Measurements from ENCODE around the gene BRF1.
"Not testable (repeated sequence)": the region's sequence is repeated elsewhere in the genome, so short reads cannot be mapped to it uniquely, and the experiment has no call there.

Gene BRF1

GRCh38 chr14:105336477-105337287 is 35.9 kb upstream of the BRF1 start:
- Mint-ChIP-seq H3K9me3 (no peaks in the 10 kb centered on the region), H3K36me3 (ENCODE audit: low read depth) (peaks cover 38% of the 10 kb centered on the region), H3K4me1 (ENCODE audit: low read depth) (peaks cover 63% of the 10 kb centered on the region), H3K27ac (no peak overlapping the region), H3K27me3 (peaks cover 3% of the 10 kb centered on the region), H3K4me3 (no peak overlapping the region)
- intact Hi-C loops (cut with micrococcal nuclease), result no loop called here

- peaks cover 64% of the 10 kb centered on the region for H3K4me1 Mint-ChIP-seq (ENCODE audit: low read depth)
- peaks cover 3% of the 10 kb centered on the region for H3K27me3 Mint-ChIP-seq
- no peak overlapping the region for H3K4me3 Mint-ChIP-seq
Measured at GRCh38 chr14:105335735-105336476, 35.1 kb upstream of the BRF1 start.

GRCh38 chr14:105335231-105335542 is 34.4 kb upstream of the BRF1 start:
- peaks cover 37% of the 10 kb centered on the region for H3K36me3 Mint-ChIP-seq (ENCODE audit: low read depth)
- H3K9me3 Mint-ChIP-seq; intact Hi-C loops (cut with micrococcal nuclease); H3K27me3 Mint-ChIP-seq; H3K27ac Mint-ChIP-seq; H3K4me3 Mint-ChIP-seq: not testable (repeated sequence)
- peaks cover 64% of the 10 kb centered on the region for H3K4me1 Mint-ChIP-seq (ENCODE audit: low read depth)

More at GRCh38 chr14:105335735-105336476, 35.1 kb upstream of the BRF1 start:
- H3K36me3 Mint-ChIP-seq (ENCODE audit: low read depth), result peaks cover 37% of the 10 kb centered on the region
- H3K9me3 Mint-ChIP-seq, result no peaks in the 10 kb centered on the region
- no peak overlapping the region for H3K27ac Mint-ChIP-seq
- intact Hi-C loops (cut with micrococcal nuclease), result no loop called here

DNA sequence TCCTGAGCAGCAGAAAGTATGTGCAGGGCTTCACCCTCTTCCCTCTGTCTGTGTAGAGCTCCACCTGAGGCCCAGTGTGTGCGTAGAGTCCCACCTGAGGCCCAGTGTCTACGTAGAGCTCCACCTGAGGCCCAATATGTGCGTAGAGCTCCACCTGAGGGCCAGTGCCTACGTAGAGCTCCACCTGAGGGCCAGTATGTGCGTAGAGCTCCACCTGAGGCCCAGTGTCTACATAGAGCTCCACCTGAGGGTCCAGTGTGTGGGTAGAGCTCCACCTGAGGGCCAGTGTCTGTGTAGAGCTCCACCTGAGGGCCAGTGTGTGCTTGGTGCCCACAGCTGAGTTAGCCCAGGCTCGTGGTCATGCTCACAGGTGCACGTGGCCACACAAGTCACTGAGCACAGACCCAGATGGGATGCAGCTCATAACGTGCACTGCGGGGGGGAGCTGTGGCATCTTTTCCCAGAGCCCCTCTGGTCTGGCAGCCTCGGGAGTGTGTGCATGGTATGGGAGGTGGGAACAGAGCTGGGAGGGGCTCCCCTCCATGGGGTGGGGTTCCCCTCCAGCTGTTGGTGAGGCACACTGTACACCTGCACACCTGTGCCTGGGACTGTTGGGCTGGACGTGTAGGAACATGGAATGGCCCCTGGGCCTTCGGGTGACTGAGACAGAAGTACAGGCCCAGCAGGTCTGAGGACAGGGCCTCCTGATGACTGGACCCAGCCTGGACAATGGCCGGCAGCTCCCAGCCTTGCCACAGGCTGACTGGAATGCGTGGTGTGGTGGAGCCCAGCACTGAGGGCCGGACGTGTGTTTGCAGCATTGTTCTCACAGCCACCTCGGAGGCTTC is 33.8 kb upstream of the BRF1 start:
- H3K4me1 Mint-ChIP-seq (ENCODE audit: low read depth), result peaks cover 66% of the 10 kb centered on the region
- no peak overlapping the region for H3K27ac Mint-ChIP-seq
- H3K9me3 Mint-ChIP-seq, result no peaks in the 10 kb centered on the region
- H3K4me3 Mint-ChIP-seq, result no peak overlapping the region
- peaks cover 37% of the 10 kb centered on the region for H3K36me3 Mint-ChIP-seq (ENCODE audit: low read depth)
- H3K27me3 Mint-ChIP-seq, result peaks cover 3% of the 10 kb centered on the region
- intact Hi-C loops (cut with micrococcal nuclease), result no loop called here

- intact Hi-C loops (cut with micrococcal nuclease), result no loop called here
- Mint-ChIP-seq H3K4me3 (no peak overlapping the region), H3K36me3 (ENCODE audit: low read depth) (peaks cover 37% of the 10 kb centered on the region), H3K4me1 (ENCODE audit: low read depth) (peaks cover 71% of the 10 kb centered on the region), H3K27ac (no peak overlapping the region), H3K27me3 (peaks cover under 1% of the 10 kb centered on the region), H3K9me3 (no peaks in the 10 kb centered on the region)
Measured at GRCh38 chr14:105333613-105334364, 33.0 kb upstream of the BRF1 start.

GRCh38 chr14:105333020-105333490 is 32.3 kb upstream of the BRF1 start:
- Mint-ChIP-seq H3K4me1 (ENCODE audit: low read depth) (peaks cover 71% of the 10 kb centered on the region), H3K9me3 (no peaks in the 10 kb centered on the region), H3K4me3 (no peak overlapping the region), H3K36me3 (ENCODE audit: low read depth) (peaks cover 42% of the 10 kb centered on the region), H3K27ac (no peak overlapping the region), H3K27me3 (no peaks in the 10 kb centered on the region)
- intact Hi-C loops (cut with micrococcal nuclease), result no loop called here

GRCh38 chr14:105332350-105332874 is 31.6 kb upstream of the BRF1 start:
- Mint-ChIP-seq H3K4me3 (no peak overlapping the region), H3K4me1 (ENCODE audit: low read depth) (peaks cover 66% of the 10 kb centered on the region), H3K36me3 (ENCODE audit: low read depth) (peaks cover 48% of the 10 kb centered on the region), H3K27ac (no peak overlapping the region), H3K27me3 (no peaks in the 10 kb centered on the region), H3K9me3 (no peaks in the 10 kb centered on the region)
- intact Hi-C loops (cut with micrococcal nuclease), result no loop called here

DNA sequence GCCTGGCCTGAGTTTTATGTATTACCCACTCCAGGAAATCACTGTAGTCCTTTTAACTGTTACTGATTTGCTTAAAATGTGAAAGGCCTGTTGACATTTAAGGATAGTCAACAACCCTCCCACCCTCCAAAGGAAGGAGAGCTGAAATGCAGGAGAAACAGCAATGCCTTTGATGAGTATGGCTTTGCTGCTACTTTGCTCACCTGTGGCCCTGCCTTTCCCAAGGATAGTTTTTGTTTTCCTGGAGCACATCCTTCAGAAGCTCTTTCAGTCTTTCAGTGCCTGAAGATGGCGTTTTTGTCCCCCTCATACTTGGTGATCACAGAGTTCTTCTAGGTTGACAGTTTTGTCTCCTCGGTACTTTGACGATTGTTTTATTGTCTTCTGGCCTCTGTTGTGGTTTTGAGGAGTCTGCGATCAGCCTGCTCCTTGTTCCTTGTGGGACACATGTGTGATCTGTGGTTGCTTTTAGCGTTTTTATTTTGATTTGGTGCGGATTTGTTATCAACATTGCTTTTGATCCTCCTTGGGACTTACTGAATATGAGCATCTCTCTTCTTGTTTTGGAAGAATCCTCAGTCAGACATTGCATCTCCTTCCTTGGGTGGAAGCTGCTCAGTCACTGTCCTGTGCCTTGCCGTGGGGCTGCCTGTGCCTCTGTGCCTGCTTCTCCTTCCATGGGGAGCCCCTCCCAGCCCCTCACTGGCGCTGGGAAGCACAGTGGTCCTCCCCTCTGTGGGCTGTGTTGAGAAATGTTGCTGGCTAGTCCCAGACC is 31.0 kb upstream of the BRF1 start:
- intact Hi-C loops (cut with micrococcal nuclease), result no loop called here
- peaks cover 48% of the 10 kb centered on the region for H3K36me3 Mint-ChIP-seq (ENCODE audit: low read depth)
- H3K4me1 Mint-ChIP-seq (ENCODE audit: low read depth), result peaks cover 63% of the 10 kb centered on the region
- no peaks in the 10 kb centered on the region for H3K9me3 Mint-ChIP-seq
- H3K4me3 Mint-ChIP-seq, result no peak overlapping the region
- H3K27ac Mint-ChIP-seq, result no peak overlapping the region
- H3K27me3 Mint-ChIP-seq, result no peaks in the 10 kb centered on the region

DNA sequence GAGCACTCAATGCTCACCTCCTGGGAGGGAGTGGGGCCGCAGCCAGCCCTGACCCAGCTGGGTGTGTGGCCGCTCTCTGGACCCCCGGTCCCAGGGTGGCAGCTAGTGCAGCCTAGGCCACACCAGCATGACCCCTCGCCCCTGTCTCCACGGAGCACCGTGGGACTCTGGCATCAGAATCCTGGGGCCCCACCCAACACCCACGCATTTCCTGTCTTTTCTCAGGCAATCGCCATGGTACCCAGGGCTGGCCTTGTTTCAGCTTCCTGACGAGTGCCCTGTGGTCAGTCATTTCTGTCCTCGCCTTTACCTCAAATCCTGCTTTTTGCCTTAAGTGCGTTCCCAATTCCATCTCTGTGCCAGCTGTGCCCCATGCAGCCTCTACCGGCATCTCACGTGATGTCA is 29.7 kb upstream of the BRF1 start:
- H3K36me3 Mint-ChIP-seq (ENCODE audit: low read depth), result peaks cover 38% of the 10 kb centered on the region
- no peaks in the 10 kb centered on the region for H3K9me3 Mint-ChIP-seq
- no peaks in the 10 kb centered on the region for H3K27me3 Mint-ChIP-seq
- peaks cover 69% of the 10 kb centered on the region for H3K4me1 Mint-ChIP-seq (ENCODE audit: low read depth)
- no peak overlapping the region for H3K4me3 Mint-ChIP-seq
- peak overlapping the region; percentile 41 for H3K27ac Mint-ChIP-seq
- intact Hi-C loops (cut with micrococcal nuclease), result no loop called here

- Mint-ChIP-seq H3K4me3 (no peak overlapping the region), H3K27me3 (no peaks in the 10 kb centered on the region), H3K4me1 (ENCODE audit: low read depth) (peaks cover 77% of the 10 kb centered on the region), H3K36me3 (ENCODE audit: low read depth) (peaks cover 30% of the 10 kb centered on the region), H3K9me3 (no peaks in the 10 kb centered on the region), H3K27ac (no peak overlapping the region)
- intact Hi-C loops (cut with micrococcal nuclease), result no loop called here
Measured at GRCh38 chr14:105329411-105330150, 28.8 kb upstream of the BRF1 start.

DNA sequence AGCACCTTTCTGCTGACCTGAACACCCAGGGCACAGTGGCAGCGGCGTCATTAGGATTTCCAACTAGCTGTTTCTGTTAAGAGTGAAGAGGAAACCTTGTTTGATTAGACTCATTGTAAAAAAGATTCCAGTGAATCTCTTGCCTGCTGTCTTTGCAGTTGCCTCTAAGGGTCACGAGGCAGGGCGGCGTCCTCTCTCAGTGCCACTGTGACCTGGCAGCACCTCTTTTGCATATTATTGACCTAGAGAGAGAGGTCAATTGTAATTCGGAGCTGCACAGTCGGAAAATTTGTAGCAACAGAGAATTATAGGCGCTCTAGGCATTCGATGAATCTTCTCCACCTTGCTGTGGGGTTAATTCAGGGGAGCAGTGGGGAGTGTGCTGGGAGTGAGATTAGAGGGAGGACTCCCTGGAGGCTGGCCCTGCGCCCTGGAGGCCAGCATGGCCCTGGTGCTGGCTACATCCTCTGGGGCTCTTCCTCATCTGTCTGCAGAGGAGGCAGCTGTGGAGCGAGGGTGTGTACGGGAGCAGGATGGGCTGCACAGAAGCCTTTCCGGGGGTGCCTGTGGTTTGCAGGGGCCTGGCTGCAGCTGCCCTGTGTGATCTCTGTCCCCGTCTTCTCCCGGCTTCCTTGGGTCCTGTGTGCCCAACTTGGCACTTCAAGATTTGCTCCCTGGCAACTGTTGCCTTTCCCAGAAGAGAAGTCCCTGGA is 28.0 kb upstream of the BRF1 start:
- Mint-ChIP-seq H3K9me3 (no peaks in the 10 kb centered on the region), H3K27ac (peak overlapping the region; percentile 7), H3K4me1 (ENCODE audit: low read depth) (peaks cover 85% of the 10 kb centered on the region), H3K27me3 (no peaks in the 10 kb centered on the region), H3K4me3 (no peak overlapping the region), H3K36me3 (ENCODE audit: low read depth) (peaks cover 32% of the 10 kb centered on the region)
- intact Hi-C loops (cut with micrococcal nuclease), result no loop called here

Data from dendritic cell treated with granulocyte-macrophage colony-stimulating factor and Interleukin-4, amounts not matched to agents 40 ng/mL and 50 ng/mL, for 4 days (primary cell).